Activated CD4-positive, alpha-beta T cell treated with anti-CD3 and anti-CD28 coated beads, Interleukin-2, amount 10 ng/mL, durations not matched to agents 7 days and 5 days (primary cell): Measurements from ENCODE around the gene PSEN1. TPM values are rescaled to one million over a fixed set of nuclear protein-coding genes. Genes with fewer than 3 reads are reported as not detected.

Experiments
- CTCF ChIA-PET: fragments of 350-600 bp; sonication (Branson Sonifier 250); formaldehyde crosslinking; loops from one replicate; lab custom pipeline; 2021; ENCODE audit warnings: antibody characterized with exemption; lab: Charles Lee
- POLR2A ChIA-PET: fragments of 350-600 bp; sonication (Branson Sonifier 250); formaldehyde crosslinking; loops from one replicate; lab custom pipeline; 2021; ENCODE audit warnings: antibody characterized with exemption; lab: Charles Lee
- DNase-seq: peaks from one replicate; pipeline ENCODE4 v3.0.0-alpha.2; 2020
- H3K27ac Mint-ChIP-seq: one replicate; pipeline ENCODE4 v1.8.0; 2021; ENCODE audit warnings: mild to moderate bottlenecking, moderate library complexity, mixed read lengths
- H3K27me3 Mint-ChIP-seq: one replicate; pipeline ENCODE4 v1.8.0; 2021; ENCODE audit warnings: mixed read lengths
- H3K36me3 Mint-ChIP-seq: one replicate; pipeline ENCODE4 v1.8.0; 2021; ENCODE audit warnings: low read depth, mixed read lengths
- H3K4me1 Mint-ChIP-seq: one replicate; pipeline ENCODE4 v1.8.0; 2021; ENCODE audit warnings: mixed read lengths
- H3K4me3 Mint-ChIP-seq: one replicate; pipeline ENCODE4 v1.8.0; 2021; ENCODE audit warnings: mild to moderate bottlenecking, moderate library complexity, mixed read lengths
- H3K9me3 Mint-ChIP-seq: one replicate; pipeline ENCODE4 v1.8.0; 2021; ENCODE audit warnings: mixed read lengths
- total RNA-seq, 2 experiments: library from RNA; stranded (reverse); gene quantifications; one replicate each; pipeline ENCODE4 v1.2.3, GENCODE V29; 2021

The PSEN1 gene
- total RNA-seq, 2 experiments from 2014 or later = 41.9 to 44.3 TPM

DNA sequence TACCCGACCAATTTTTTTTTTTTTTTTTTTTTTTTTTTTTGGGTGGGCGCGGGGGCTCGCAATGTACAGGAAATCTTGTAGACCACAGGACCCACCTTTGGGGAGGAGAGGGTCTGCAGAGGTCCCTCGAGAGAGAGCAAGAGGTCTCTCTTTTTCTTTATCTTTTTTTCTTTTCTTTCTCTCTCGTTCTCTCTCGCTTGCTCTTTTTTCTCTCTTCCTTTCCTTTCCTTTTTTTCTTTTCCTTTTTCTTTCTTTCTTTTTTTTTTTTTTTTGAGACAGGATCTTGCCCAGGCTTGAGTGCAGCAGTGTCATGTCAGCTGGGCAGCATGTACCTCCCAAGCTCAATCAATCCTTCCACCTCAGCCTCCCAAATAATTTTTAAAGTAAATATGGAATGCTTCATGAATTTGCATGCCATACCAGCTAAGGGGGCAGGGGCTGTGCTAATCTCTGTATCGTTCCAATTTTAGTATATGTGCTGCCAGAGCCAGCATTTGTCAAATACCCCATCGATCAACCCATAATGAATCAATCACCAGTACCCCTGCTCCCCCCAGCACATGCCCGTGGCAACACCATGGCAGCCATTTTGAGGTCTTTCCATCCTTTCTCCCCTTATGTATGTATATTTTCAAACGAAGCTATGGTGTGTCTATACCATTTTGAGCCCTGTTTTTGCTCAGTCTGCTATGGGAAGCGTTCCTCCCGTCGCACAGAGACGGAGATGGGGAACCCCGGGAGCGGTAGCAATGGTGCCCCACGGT is 110.3 kb downstream of the PSEN1 start:
- ChIA-PET CTCF (interaction anchor here (0.6 kb wide), 1 partner anchor 17 kb away, joined by 4 read pairs; no protein-coding TSS in a partner anchor), POLR2A (interaction anchor here (0.6 kb wide), 1 partner anchor 9 kb away, joined by 11 read pairs; no protein-coding TSS in a partner anchor)
- DNase-seq = no peak
- Mint-ChIP-seq H3K9me3 (peaks cover 3% of the 10 kb centered on the region), H3K4me1 (peaks cover 41% of the 10 kb centered on the region), H3K36me3 (no peaks in the 10 kb centered on the region), H3K4me3 (peak overlapping the region; percentile 67), H3K27me3 (peaks cover 34% of the 10 kb centered on the region), H3K27ac (peak overlapping the region; percentile 59)

DNA sequence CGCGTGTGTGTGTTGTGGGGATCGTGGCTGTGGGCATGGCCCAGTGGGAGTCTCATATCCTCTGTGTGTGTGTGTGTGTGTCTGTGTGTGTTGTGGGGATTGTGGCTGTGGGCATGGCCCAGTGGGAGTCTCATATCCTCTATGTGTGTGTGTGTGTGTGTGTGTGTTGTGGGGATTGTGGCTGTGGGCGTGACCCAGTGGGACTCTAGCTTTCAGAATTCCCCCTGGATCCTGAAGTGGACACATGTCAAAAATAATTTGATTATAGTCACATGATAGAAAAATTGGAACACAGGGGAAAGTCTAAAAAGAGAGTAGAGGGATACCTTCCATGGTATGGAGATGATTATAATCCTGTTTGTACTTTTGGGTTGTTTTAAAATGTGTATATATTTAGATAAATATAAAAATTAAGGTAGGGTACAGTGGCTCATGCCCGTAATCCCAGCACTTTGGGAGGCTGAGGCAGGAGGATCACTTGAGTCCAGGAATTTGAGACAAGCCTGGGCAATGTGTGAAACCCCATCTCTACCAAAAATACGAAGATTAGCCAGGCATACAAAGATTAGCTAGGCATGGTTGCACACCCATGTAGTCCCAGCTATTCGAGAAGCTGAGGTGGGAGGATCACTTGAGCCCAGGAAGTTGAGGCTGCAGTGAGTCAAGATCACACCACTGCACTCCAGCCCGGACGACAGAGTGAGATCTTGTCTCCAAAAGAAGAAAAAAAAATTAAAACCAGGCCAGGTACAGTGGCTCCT is 112.0 kb downstream of the PSEN1 start:
- peaks cover 35% of the 10 kb centered on the region for H3K4me1 Mint-ChIP-seq
- H3K36me3 Mint-ChIP-seq = no peaks in the 10 kb centered on the region
- H3K27me3 Mint-ChIP-seq = peaks cover 23% of the 10 kb centered on the region
- no peak for DNase-seq
- no peak overlapping the region for H3K27ac Mint-ChIP-seq
- CTCF ChIA-PET = interaction anchor here (0.6 kb wide), 1 partner anchor 1034 kb away, joined by 3 read pairs; no protein-coding TSS in a partner anchor
- H3K9me3 Mint-ChIP-seq = peaks cover 3% of the 10 kb centered on the region
- POLR2A ChIA-PET = no interaction called here
- no peak overlapping the region for H3K4me3 Mint-ChIP-seq

DNA sequence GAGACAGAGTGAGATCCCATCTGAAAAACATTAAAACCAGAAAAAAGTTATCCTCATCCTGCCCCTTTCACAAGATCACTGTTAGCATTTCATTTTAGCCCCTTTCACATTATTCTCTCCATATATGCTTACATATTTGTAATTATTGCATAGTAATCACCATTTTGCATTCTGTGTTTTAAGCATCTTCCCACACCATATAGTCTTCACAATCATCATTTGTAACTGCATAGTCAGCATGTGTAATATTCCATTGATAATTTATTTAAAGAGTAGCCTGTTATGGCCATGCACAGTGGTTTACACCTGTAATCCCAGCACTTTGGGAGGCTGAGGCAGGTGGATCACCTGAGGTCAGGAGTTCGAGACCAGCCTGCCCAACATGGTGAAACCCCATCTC is 112.8 kb downstream of the PSEN1 start:
- DNase-seq = no peak
- H3K4me3 Mint-ChIP-seq = no peak overlapping the region
- peaks cover 17% of the 10 kb centered on the region for H3K27me3 Mint-ChIP-seq
- POLR2A ChIA-PET = no interaction called here
- peaks cover 3% of the 10 kb centered on the region for H3K9me3 Mint-ChIP-seq
- CTCF ChIA-PET = interaction anchor here (0.6 kb wide), 1 partner anchor 1033 kb away, joined by 3 read pairs; no protein-coding TSS in a partner anchor
- H3K36me3 Mint-ChIP-seq = no peaks in the 10 kb centered on the region
- peaks cover 29% of the 10 kb centered on the region for H3K4me1 Mint-ChIP-seq
- no peak overlapping the region for H3K27ac Mint-ChIP-seq

DNA sequence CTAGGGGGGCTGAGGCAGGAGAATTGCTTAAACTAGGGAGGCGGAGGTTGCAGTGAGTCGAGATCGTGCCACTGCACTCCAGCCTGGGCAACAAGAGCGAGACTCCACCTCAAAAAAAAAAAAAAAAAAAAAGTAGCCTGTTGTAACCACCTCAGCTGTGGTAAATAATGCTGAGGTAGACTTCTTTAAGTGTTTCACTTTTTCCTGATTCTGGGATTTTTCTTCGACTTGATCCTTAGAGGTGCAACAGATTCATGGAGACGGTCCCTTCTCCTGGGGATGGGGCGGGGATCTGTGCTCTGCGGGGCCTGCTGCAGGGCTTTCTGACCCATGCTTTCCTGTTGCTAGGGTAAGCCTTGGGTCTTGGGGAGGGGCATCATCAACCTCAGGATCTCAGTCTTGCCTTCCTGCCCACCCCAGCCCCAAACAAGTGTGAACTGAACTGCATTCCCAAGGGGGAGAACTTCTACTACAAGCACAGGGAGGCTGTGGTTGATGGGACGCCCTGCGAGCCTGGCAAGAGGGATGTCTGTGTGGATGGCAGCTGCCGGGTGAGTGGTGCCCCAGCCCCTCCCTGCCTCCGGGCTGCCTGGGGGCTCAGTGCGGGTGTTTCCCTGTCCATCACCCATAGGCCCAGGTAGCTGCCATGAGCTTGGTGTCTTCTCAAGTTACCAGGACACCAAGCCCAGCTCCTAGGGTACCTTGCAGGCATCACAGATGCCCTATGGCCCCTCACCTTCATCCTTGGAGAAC is 113.4 kb downstream of the PSEN1 start:
- no peak overlapping the region for H3K27ac Mint-ChIP-seq

DNA sequence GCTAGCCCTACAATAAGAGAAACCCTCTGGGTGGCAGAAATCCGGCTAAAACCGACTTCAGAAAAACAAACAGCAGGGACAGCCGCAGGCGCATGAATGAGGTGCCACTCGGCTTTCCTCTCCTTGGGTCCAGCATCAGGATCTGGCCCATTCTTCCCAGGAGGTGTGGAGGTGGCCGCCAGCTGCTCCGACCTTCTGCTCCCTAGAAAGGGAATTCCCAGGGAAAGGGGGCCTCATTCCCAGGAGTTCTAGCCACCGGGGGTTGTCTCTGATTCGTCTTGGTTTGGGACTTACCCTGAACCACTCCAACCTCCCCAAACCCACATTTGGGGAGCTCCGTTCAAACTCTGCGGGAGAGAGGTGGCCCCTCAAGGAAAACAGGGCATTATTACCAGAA is 114.0 kb downstream of the PSEN1 start:
- H3K4me1 Mint-ChIP-seq = peaks cover 27% of the 10 kb centered on the region
- peaks cover 3% of the 10 kb centered on the region for H3K9me3 Mint-ChIP-seq
- no peak overlapping the region for H3K4me3 Mint-ChIP-seq
- peaks cover 7% of the 10 kb centered on the region for H3K27me3 Mint-ChIP-seq
- no peak overlapping the region for H3K27ac Mint-ChIP-seq
- H3K36me3 Mint-ChIP-seq = no peaks in the 10 kb centered on the region
- DNase-seq = no peak
- CTCF ChIA-PET = no interaction called here
- POLR2A ChIA-PET = no interaction called here

More for the DNA sequence above, 113.4 kb downstream of the PSEN1 start:
- Mint-ChIP-seq H3K36me3 (no peaks in the 10 kb centered on the region), H3K4me1 (peaks cover 29% of the 10 kb centered on the region), H3K4me3 (no peak overlapping the region), H3K9me3 (peaks cover 3% of the 10 kb centered on the region), H3K27me3 (peaks cover 11% of the 10 kb centered on the region)
- no peak for DNase-seq
- ChIA-PET CTCF (no interaction called here), POLR2A (no interaction called here)

DNA sequence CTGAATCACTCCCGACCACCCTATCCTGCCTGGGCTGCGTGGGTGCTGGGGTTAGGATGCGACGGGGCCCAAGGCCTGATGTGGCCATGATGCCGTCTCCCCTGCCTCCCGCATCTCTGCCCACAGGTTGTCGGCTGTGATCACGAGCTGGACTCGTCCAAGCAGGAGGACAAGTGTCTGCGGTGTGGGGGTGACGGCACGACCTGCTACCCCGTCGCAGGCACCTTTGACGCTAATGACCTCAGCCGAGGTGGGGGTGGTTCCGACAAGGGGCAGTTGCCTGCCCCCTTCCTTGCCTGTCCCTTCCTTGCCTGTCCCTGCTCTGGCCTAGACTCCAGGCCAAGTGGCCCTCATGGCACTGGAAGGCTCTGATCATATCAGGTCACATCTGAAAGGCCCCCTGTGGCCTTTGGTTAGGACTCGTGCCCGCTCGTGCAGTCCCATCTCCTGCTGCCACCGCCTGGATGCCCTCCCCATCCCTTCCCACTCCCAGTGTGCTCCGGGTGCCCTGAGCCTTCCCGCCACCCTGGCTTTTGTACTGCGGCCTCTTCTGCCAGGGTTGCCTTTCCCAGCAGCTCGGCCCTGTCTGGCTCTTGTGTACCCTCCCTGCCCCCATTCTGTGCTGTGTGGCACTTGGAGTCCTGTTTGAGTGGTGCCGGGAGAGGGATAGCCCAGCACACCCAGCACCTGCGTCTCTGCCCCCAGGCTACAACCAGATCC is 114.6 kb downstream of the PSEN1 start:
- no peak overlapping the region for H3K27ac Mint-ChIP-seq
- H3K9me3 Mint-ChIP-seq = peaks cover 3% of the 10 kb centered on the region
- H3K4me3 Mint-ChIP-seq = no peak overlapping the region
- DNase-seq = no peak
- POLR2A ChIA-PET = no interaction called here
- peaks cover 27% of the 10 kb centered on the region for H3K4me1 Mint-ChIP-seq
- peaks cover 7% of the 10 kb centered on the region for H3K27me3 Mint-ChIP-seq
- CTCF ChIA-PET = no interaction called here
- H3K36me3 Mint-ChIP-seq = no peaks in the 10 kb centered on the region

DNA sequence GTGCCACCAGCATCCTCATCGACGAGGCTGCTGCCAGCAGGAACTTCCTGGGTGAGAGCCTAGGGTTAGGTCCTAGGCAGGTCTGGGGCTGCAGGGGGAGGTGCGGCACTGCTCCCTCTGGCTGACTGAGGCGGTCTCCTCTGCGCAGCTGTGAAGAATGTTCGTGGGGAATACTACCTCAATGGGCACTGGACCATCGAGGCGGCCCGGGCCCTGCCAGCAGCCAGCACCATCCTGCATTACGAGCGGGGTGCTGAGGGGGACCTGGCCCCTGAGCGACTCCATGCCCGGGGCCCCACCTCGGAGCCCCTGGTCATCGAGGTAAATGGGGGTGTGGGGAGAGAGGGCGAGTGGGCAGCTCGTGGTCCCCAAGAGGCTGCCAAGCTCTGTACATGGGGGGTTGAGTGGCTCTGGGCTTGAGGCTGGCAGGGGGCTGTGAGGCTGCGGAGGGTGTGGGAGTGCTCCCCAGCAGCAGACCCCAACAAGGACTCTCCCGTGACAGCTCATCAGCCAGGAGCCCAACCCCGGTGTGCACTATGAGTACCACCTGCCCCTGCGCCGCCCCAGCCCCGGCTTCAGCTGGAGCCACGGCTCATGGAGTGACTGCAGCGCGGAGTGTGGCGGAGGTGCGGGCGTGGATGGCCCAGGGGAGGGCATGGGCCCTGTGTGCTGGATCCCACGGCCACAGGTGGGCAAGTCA is 115.4 kb downstream of the PSEN1 start:
- peaks cover 3% of the 10 kb centered on the region for H3K9me3 Mint-ChIP-seq
- H3K27ac Mint-ChIP-seq = no peak overlapping the region
- H3K4me1 Mint-ChIP-seq = peaks cover 23% of the 10 kb centered on the region
- no peaks in the 10 kb centered on the region for H3K36me3 Mint-ChIP-seq
- ChIA-PET POLR2A (no interaction called here), CTCF (no interaction called here)
- H3K4me3 Mint-ChIP-seq = no peak overlapping the region
- DNase-seq = no peak
- peaks cover 5% of the 10 kb centered on the region for H3K27me3 Mint-ChIP-seq

DNA sequence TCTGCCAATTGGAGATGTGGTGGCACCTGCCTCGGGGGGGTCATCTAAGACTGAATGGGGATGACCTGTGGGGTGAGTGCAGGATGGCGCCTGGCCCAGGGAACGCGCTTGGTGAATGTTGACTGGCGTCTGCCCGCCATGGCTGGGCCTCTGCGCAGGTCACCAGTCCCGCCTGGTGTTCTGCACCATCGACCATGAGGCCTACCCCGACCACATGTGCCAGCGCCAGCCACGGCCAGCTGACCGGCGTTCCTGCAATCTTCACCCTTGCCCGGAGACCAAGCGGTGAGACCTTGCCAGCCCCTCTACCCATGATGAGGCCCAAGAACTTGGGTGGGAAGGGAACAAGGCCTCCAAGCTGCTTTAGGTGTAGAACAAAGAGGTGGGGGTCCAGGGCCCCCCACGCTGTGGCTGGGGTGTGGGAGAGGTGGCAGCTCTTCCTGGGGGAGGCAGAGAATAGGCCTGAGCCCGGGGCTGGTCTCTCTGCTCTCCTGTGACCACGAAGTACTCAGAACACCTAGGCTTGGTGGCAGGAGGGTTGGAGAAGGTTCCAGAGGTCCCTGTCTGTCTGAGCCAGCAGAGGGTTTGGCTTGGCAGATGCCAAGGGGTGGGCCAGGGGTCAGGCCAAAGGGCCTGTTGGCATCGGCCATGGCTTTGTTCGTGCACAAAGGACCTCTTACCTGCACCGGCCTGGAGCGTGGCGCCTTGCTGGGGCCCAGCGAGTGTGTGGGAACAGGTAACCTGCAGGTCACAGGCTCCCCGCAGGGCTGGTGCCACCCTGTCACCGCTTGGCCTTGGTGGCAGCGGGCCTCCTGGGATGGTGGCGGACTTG is 116.4 kb downstream of the PSEN1 start:
- ChIA-PET POLR2A (no interaction called here), CTCF (no interaction called here)
- Mint-ChIP-seq H3K4me1 (peaks cover 13% of the 10 kb centered on the region), H3K9me3 (no peaks in the 10 kb centered on the region), H3K36me3 (no peaks in the 10 kb centered on the region), H3K4me3 (no peak overlapping the region), H3K27ac (no peak overlapping the region), H3K27me3 (no peaks in the 10 kb centered on the region)
- no peak for DNase-seq

DNA sequence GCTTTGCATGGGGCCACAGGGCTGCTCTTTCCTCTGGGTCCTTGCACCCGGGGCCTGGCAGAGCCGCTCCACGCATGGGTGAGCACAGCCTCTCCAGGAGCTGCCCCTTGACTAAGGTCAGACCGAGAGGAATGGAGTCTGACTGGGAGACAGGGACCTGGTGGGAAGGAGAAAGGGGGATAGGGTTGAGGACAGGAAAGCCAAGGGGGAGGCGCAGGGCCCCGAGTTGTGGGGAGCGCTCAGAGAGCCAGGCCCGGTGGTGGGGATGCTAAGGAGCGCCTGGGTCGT is 117.0 kb downstream of the PSEN1 start:
- peaks cover 8% of the 10 kb centered on the region for H3K4me1 Mint-ChIP-seq
- H3K27me3 Mint-ChIP-seq = no peaks in the 10 kb centered on the region
- H3K4me3 Mint-ChIP-seq = no peak overlapping the region
- H3K27ac Mint-ChIP-seq = no peak overlapping the region
- CTCF ChIA-PET = no interaction called here
- H3K9me3 Mint-ChIP-seq = no peaks in the 10 kb centered on the region
- no peaks in the 10 kb centered on the region for H3K36me3 Mint-ChIP-seq
- POLR2A ChIA-PET = no interaction called here
- DNase-seq = no peak

DNA sequence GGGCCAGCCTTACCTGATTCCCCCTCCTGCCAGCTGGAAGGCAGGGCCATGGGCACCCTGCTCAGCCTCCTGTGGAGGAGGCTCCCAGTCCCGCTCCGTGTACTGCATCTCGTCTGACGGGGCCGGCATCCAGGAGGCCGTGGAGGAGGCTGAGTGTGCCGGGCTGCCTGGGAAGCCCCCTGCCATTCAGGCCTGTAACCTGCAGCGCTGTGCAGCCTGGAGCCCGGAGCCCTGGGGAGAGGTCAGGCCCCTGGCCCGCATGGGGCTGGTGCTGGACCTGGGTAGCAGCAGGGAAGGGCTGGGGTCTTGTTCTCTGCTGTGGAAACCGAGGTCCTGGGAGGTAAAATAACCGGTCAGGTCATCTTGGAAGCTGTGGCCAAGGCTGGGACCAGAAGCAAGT is 117.4 kb downstream of the PSEN1 start:
- Mint-ChIP-seq H3K9me3 (no peaks in the 10 kb centered on the region), H3K27me3 (no peaks in the 10 kb centered on the region), H3K27ac (no peak overlapping the region), H3K4me1 (peaks cover 6% of the 10 kb centered on the region), H3K4me3 (no peak overlapping the region), H3K36me3 (no peaks in the 10 kb centered on the region)
- POLR2A ChIA-PET = no interaction called here
- CTCF ChIA-PET = interaction anchor here (0.7 kb wide), 1 partner anchor 11 kb away, joined by 3 read pairs; no protein-coding TSS in a partner anchor
- DNase-seq = no peak

DNA sequence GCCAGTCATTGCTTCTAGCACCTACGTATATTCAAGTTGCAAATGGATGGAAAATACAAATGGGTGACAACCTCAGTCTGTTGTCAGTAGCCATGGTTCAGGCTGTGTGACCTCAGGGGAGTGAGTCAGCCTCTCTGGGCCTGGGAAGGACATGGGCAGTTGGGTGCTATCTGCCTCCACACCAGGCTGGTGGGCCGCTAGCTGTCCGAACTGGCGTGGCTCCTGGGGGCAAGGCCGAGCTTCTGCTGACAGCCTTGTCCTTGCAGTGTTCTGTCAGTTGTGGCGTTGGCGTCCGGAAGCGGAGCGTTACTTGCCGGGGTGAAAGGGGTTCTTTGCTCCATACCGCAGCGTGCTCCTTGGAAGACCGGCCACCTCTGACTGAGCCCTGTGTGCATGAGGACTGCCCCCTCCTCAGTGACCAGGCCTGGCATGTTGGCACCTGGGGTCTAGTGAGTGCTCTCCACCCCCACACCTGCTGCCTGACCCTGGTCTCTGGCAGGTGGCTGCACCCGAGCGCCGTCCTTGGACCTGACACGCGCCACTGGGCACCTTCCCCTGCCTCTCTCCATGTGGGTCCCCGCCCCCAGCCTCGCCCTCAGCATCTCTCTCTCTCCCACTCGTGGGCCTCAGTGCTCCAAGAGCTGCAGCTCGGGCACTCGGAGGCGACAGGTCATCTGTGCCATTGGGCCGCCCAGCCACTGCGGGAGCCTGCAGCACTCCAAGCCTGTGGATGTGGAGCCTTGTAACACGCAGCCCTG is 118.1 kb downstream of the PSEN1 start:
- Mint-ChIP-seq H3K36me3 (no peaks in the 10 kb centered on the region), H3K4me1 (peaks cover 2% of the 10 kb centered on the region), H3K4me3 (no peak overlapping the region), H3K9me3 (no peaks in the 10 kb centered on the region), H3K27me3 (no peaks in the 10 kb centered on the region), H3K27ac (no peak overlapping the region)
- DNase-seq = no peak
- POLR2A ChIA-PET = no interaction called here
- CTCF ChIA-PET = interaction anchor here (0.7 to 1.1 kb wide), 2 partner anchors 10 to 209 kb away, joined by 3 read pairs; no protein-coding TSS in a partner anchor
